Sigmoid colon (tissue), 3 donors: ENCODE measurements around the gene STEAP1.

Source experiments
- POLR2A ChIP-seq, 2 donors: fragments of 450-650 bp; IDR thresholded peaks; one replicate each; pipeline ENCODE4 v1.6.1; 2016; ENCODE audit warnings: antibody characterized with exemption in 2 of 2, mild to moderate bottlenecking in 2 of 2, moderate library complexity in 2 of 2
- TF ChIP-seq, protein P1 (sequence below), 4 experiments: fragments of 450-650 bp in 3 of 4; fragments of 200-600 bp in 1 of 4; IDR thresholded peaks; one replicate each; pipeline ENCODE4 v1.5.1; 2016 to 2019; ENCODE audit warnings: antibody characterized with exemption in 4 of 4, mild to moderate bottlenecking in 3 of 4, moderate library complexity in 2 of 4

- TF ChIP-seq, protein P1, sequence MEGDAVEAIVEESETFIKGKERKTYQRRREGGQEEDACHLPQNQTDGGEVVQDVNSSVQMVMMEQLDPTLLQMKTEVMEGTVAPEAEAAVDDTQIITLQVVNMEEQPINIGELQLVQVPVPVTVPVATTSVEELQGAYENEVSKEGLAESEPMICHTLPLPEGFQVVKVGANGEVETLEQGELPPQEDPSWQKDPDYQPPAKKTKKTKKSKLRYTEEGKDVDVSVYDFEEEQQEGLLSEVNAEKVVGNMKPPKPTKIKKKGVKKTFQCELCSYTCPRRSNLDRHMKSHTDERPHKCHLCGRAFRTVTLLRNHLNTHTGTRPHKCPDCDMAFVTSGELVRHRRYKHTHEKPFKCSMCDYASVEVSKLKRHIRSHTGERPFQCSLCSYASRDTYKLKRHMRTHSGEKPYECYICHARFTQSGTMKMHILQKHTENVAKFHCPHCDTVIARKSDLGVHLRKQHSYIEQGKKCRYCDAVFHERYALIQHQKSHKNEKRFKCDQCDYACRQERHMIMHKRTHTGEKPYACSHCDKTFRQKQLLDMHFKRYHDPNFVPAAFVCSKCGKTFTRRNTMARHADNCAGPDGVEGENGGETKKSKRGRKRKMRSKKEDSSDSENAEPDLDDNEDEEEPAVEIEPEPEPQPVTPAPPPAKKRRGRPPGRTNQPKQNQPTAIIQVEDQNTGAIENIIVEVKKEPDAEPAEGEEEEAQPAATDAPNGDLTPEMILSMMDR (IDR thresholded peaks at IDR 0.05): no peak
- TF ChIP-seq POLR2A (IDR thresholded peaks at IDR 0.05): no peak
Measured at GRCh38 chr7:90167361-90167760, 13.1 kb downstream of the STEAP1 start.
